HEK293 (cell line): Measurements from ENCODE around the gene PLD5.

ENCODE experiments used
- CTCF ChIA-PET: fragments of 350-600 bp; formaldehyde crosslinking; extraction: SDS; loops from one replicate; lab custom pipeline; 2021; ENCODE audit warnings: antibody characterized with exemption; lab: Yijun Ruan, JAX
- POLR2A ChIA-PET: fragments of 300-600 bp; formaldehyde crosslinking; extraction: SDS; loops from one replicate; lab custom pipeline; 2020; ENCODE audit warnings: antibody characterized with exemption, inconsistent platforms; lab: Yijun Ruan, JAX
- H3K27ac ChIP-seq: fragments of 200-500 bp; sonication (Bioruptor generic); 2 replicates; pipeline ENCODE4 v1.5.1; 2014; ENCODE audit warnings: low read depth, low read length, control low read depth, inconsistent platforms; ENCODE audit errors: extremely low read depth
- H3K36me3 ChIP-seq, 2 experiments: fragments of 200-500 bp in 1 of 2; sonication (Bioruptor generic) in 1 of 2; 1 replicate in 1 of 2; 2 replicates in 1 of 2; pipeline ENCODE4 v1.5.1; 2014 to 2017; ENCODE audit warnings: inconsistent platforms in 2 of 2, low read length in 2 of 2; ENCODE audit not compliant: control insufficient read depth in 2 of 2, insufficient read depth in 1 of 2
- H3K4me1 ChIP-seq: fragments of 200-500 bp; sonication (Bioruptor generic); 2 replicates; pipeline ENCODE4 v1.5.1; 2014; ENCODE audit warnings: mild to moderate bottlenecking, low read length, inconsistent platforms; ENCODE audit not compliant: control insufficient read depth, insufficient read depth
- H3K4me3 ChIP-seq: 2 replicates; pipeline ENCODE4 v1.5.1; 2011; ENCODE audit warnings: low read depth, mild to moderate bottlenecking, control low read depth, low read length, moderate library complexity
- H3K9me3 ChIP-seq: fragments of 200-500 bp; sonication (Bioruptor generic); 2 replicates; pipeline ENCODE4 v1.5.1; 2014; ENCODE audit warnings: low read depth, low read length, inconsistent platforms; ENCODE audit not compliant: control insufficient read depth, insufficient read depth
- HOXA7 ChIP-seq: sonication (generic); formaldehyde crosslinking; IDR thresholded peaks from 2 replicates; pipeline ENCODE4 v1.8.1; 2022; ENCODE audit warnings: missing genetic modification reagents, borderline replicate concordance
- PRDM1 ChIP-seq: fragments of 450-650 bp; formaldehyde crosslinking; IDR thresholded peaks from 2 replicates; pipeline ENCODE4; 2016; ENCODE audit warnings: missing biosample characterization, missing genetic modification characterization
- SP2 ChIP-seq: fragments of 450-650 bp; formaldehyde crosslinking; IDR thresholded peaks from 2 replicates; pipeline ENCODE4 v1.5.1; 2016; ENCODE audit warnings: missing biosample characterization, missing genetic modification characterization
- SP3 ChIP-seq: fragments of 450-650 bp; formaldehyde crosslinking; IDR thresholded peaks from 2 replicates; pipeline ENCODE4 v1.5.1; 2016; ENCODE audit warnings: missing biosample characterization, missing genetic modification characterization
- ZBTB1 ChIP-seq: fragments of 450-650 bp; formaldehyde crosslinking; IDR thresholded peaks from 2 replicates; pipeline ENCODE4 v1.5.1; 2016; ENCODE audit warnings: missing biosample characterization, missing genetic modification characterization
- ZBTB21 ChIP-seq: fragments of 450-650 bp; formaldehyde crosslinking; IDR thresholded peaks from 2 replicates; pipeline ENCODE4 v1.5.1; 2017; ENCODE audit warnings: missing biosample characterization, missing genetic modification characterization
- ZFP69B ChIP-seq: fragments of 450-650 bp; formaldehyde crosslinking; IDR thresholded peaks from 2 replicates; pipeline ENCODE4 v1.5.1; 2016; ENCODE audit warnings: missing biosample characterization, missing genetic modification characterization
- ZIC2 ChIP-seq: fragments of 450-650 bp; formaldehyde crosslinking; IDR thresholded peaks from 2 replicates; pipeline ENCODE4 v1.5.1; 2016; ENCODE audit warnings: missing biosample characterization, missing genetic modification characterization
- ZNF16 ChIP-seq: fragments of 450-650 bp; formaldehyde crosslinking; IDR thresholded peaks from 2 replicates; pipeline ENCODE4 v1.5.1; 2016; ENCODE audit warnings: low read depth, missing biosample characterization, missing genetic modification characterization
- ZNF248 ChIP-seq: fragments of 450-650 bp; formaldehyde crosslinking; IDR thresholded peaks from 2 replicates; pipeline ENCODE4 v1.5.1; 2017; ENCODE audit warnings: missing biosample characterization, missing genetic modification characterization
- ZNF266 ChIP-seq: fragments of 450-650 bp; formaldehyde crosslinking; IDR thresholded peaks from 2 replicates; pipeline ENCODE4 v1.5.1; 2016; ENCODE audit warnings: missing biosample characterization, missing genetic modification characterization, low read depth
- ZNF292 ChIP-seq: fragments of 450-650 bp; formaldehyde crosslinking; IDR thresholded peaks from 2 replicates; pipeline ENCODE4 v1.5.1; 2016; ENCODE audit warnings: low read depth, missing biosample characterization, missing genetic modification characterization, borderline replicate concordance
- ZNF341 ChIP-seq: fragments of 450-650 bp; formaldehyde crosslinking; IDR thresholded peaks from 2 replicates; pipeline ENCODE4; 2016; ENCODE audit warnings: low read depth, missing biosample characterization, missing genetic modification characterization
- ZNF548 ChIP-seq: fragments of 450-650 bp; formaldehyde crosslinking; IDR thresholded peaks from 2 replicates; pipeline ENCODE4 v1.5.1; 2016; ENCODE audit warnings: missing biosample characterization, missing genetic modification characterization
- ZNF558 ChIP-seq: fragments of 450-650 bp; formaldehyde crosslinking; IDR thresholded peaks from 2 replicates; pipeline ENCODE4 v1.5.1; 2016; ENCODE audit warnings: missing biosample characterization, missing genetic modification characterization
- ZNF585B ChIP-seq: fragments of 450-650 bp; formaldehyde crosslinking; IDR thresholded peaks from 2 replicates; pipeline ENCODE4 v1.5.1; 2016; ENCODE audit warnings: missing biosample characterization, missing genetic modification characterization
- ZNF654 ChIP-seq: fragments of 450-650 bp; formaldehyde crosslinking; IDR thresholded peaks from 2 replicates; pipeline ENCODE4 v1.5.1; 2016; ENCODE audit warnings: low read depth, missing biosample characterization, missing genetic modification characterization
- ZNF660 ChIP-seq: fragments of 450-650 bp; IDR thresholded peaks from 2 replicates; pipeline ENCODE4 v1.5.1; 2018; ENCODE audit warnings: missing biosample characterization, mild to moderate bottlenecking, missing genetic modification characterization
- ZNF704 ChIP-seq: fragments of 450-650 bp; formaldehyde crosslinking; IDR thresholded peaks from 2 replicates; pipeline ENCODE4 v1.5.1; 2016; ENCODE audit warnings: missing biosample characterization, missing genetic modification characterization
- ZNF707 ChIP-seq: fragments of 450-650 bp; formaldehyde crosslinking; IDR thresholded peaks from 2 replicates; pipeline ENCODE4 v1.5.1; 2016; ENCODE audit warnings: missing biosample characterization, missing genetic modification characterization
- ZSCAN23 ChIP-seq: fragments of 450-650 bp; formaldehyde crosslinking; IDR thresholded peaks from 2 replicates; pipeline ENCODE4 v1.5.1; 2016; ENCODE audit warnings: missing biosample characterization, missing genetic modification characterization
- TF ChIP-seq, protein P1 (sequence below): fragments of 450-650 bp; formaldehyde crosslinking; IDR thresholded peaks from 2 replicates; pipeline ENCODE4 v1.5.1; 2016; ENCODE audit warnings: missing biosample characterization, missing genetic modification characterization
- TF ChIP-seq, protein P2 (sequence below): fragments of 450-650 bp; formaldehyde crosslinking; IDR thresholded peaks from 2 replicates; pipeline ENCODE4 v1.5.1; 2016; ENCODE audit warnings: missing biosample characterization, missing genetic modification characterization
- TF ChIP-seq, protein P3 (sequence below): fragments of 450-650 bp; formaldehyde crosslinking; IDR thresholded peaks from 2 replicates; pipeline ENCODE4 v1.5.1; 2016; ENCODE audit warnings: missing biosample characterization, missing genetic modification characterization

PLD5 gene

DNA sequence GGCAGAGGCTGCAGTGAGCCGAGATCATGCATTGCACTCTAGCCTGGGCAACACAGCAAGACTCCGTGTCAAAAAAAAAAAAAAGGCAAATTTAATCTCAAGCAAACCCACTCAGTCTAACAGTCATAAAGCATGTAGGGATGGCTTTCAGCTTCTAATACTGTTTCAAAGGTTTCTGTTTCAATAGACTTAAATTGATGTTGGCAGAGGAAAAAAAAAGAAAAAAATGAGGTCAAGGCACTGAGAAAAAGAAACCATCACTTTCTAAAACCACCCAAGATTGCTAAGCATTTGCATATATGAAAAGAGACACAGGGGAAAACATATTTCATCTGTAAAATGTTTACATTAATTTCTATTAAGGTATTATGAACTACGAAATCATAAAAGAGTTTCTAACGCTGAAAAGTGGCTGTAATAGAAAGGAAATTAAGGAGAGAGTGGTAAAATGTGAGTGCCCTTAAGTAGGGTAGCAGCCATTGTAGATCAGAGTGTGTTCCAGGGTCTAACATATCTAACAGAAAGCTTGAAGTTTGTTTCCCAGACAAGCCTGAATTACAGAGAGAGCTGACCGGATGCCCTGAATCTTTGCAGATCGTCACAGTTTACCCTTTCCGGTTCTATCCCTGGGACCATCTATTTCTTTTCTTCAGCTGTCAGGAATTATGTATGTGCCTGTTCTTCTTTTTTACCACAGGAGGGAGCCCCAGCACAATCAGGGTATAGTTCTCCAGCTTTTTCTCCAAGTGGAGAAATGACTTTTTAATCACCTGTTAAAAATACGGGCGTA is 70.0 kb downstream of the PLD5 start:
- Histone ChIP-seq H3K27ac (no peak overlapping the region), H3K4me1 (no peaks in the 10 kb centered on the region), H3K36me3 (no peaks in the 10 kb centered on the region), H3K4me3 (no peak overlapping the region), H3K9me3 (no peaks in the 10 kb centered on the region)
- ChIA-PET POLR2A (no interaction called here), CTCF (interaction anchor here (0.6 to 3.8 kb wide), 30 partner anchors 9 to 1819 kb away, joined by 3 to 20 read pairs (median 4); no protein-coding TSS in a partner anchor)
- TF ChIP-seq PRDM1, result 0 out of 2 replicates have a peak, but pooled peaks have one; percentile 15
- TF ChIP-seq ZBTB1 (tag by site-specific recombination), result no peak
- no peak for TF ChIP-seq ZFP69B (tag by site-specific recombination)
- no peak for TF ChIP-seq ZNF548 (tag by site-specific recombination)
- TF ChIP-seq ZBTB21, result no peak
- TF ChIP-seq, protein P1, sequence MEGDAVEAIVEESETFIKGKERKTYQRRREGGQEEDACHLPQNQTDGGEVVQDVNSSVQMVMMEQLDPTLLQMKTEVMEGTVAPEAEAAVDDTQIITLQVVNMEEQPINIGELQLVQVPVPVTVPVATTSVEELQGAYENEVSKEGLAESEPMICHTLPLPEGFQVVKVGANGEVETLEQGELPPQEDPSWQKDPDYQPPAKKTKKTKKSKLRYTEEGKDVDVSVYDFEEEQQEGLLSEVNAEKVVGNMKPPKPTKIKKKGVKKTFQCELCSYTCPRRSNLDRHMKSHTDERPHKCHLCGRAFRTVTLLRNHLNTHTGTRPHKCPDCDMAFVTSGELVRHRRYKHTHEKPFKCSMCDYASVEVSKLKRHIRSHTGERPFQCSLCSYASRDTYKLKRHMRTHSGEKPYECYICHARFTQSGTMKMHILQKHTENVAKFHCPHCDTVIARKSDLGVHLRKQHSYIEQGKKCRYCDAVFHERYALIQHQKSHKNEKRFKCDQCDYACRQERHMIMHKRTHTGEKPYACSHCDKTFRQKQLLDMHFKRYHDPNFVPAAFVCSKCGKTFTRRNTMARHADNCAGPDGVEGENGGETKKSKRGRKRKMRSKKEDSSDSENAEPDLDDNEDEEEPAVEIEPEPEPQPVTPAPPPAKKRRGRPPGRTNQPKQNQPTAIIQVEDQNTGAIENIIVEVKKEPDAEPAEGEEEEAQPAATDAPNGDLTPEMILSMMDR (tag by site-specific recombination), result peak; percentile 37
- 0 out of 2 replicates have a peak, but pooled peaks have one; percentile 45 for TF ChIP-seq ZNF660 (tag by site-specific recombination)
- TF ChIP-seq ZNF707 (tag by site-specific recombination), result no peak
- TF ChIP-seq ZNF654 (tag by site-specific recombination), result peak; percentile 77

DNA sequence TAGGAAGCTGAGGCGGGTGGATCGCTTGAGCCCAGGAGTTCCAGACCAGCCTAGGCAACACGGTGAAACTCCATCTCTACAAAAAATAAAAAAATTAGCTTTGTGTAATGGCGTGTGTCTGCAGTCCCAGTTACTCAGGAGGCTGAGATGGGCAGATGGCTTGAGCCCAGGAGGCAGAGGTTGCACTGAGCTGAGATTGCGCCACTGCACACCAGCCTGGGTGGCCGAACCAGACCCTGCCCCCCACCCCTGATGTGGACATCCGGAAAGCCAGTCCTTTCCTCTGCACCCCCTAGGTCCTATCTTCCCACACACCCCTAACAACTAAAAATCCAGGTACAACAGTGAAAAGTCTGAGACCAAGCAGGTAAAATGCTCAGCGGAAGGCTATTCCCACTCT is 71.9 kb downstream of the PLD5 start:
- Histone ChIP-seq H3K27ac (no peak overlapping the region), H3K9me3 (no peaks in the 10 kb centered on the region), H3K4me3 (no peak overlapping the region), H3K4me1 (no peaks in the 10 kb centered on the region), H3K36me3 (no peaks in the 10 kb centered on the region)
- ChIA-PET POLR2A (no interaction called here), CTCF (interaction anchor here (0.5 to 1.1 kb wide), 2 partner anchors 16 to 281 kb away, joined by 3 to 6 read pairs; no protein-coding TSS in a partner anchor)
- TF ChIP-seq, protein P2, sequence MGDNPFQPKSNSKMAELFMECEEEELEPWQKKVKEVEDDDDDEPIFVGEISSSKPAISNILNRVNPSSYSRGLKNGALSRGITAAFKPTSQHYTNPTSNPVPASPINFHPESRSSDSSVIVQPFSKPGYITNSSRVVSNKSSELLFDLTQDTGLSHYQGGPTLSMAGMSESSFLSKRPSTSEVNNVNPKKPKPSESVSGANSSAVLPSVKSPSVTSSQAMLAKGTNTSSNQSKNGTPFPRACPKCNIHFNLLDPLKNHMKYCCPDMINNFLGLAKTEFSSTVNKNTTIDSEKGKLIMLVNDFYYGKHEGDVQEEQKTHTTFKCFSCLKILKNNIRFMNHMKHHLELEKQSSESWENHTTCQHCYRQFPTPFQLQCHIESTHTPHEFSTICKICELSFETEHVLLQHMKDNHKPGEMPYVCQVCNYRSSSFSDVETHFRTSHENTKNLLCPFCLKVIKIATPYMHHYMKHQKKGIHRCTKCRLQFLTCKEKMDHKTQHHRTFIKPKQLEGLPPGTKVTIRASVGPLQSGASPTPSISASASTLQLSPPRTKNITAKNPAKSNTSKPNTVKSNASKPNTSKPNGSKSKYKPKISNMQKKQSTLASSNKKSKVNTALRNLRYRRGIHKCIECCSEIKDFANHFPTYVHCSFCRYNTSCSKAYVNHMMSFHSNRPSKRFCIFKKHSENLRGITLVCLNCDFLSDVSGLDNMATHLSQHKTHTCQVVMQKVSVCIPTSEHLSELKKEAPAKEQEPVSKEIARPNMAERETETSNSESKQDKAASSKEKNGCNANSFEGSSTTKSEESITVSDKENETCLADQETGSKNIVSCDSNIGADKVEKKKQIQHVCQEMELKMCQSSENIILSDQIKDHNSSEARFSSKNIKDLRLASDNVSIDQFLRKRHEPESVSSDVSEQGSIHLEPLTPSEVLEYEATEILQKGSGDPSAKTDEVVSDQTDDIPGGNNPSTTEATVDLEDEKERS (tag by site-specific recombination), result no peak

- no peak for TF ChIP-seq ZNF266 (tag by site-specific recombination)
- TF ChIP-seq HOXA7, result no peak
- TF ChIP-seq ZNF248 (tag by site-specific recombination), result no peak
- TF ChIP-seq ZIC2, result no peak
- TF ChIP-seq ZBTB21, result no peak
- TF ChIP-seq ZNF704 (tag by site-specific recombination), result no peak
- no peak for TF ChIP-seq ZSCAN23
- no peak for TF ChIP-seq SP3
- no peak for TF ChIP-seq SP2
- no peak for TF ChIP-seq ZNF585B (tag by site-specific recombination)
- TF ChIP-seq ZNF292 (tag by site-specific recombination), result no peak
- TF ChIP-seq, protein P3, sequence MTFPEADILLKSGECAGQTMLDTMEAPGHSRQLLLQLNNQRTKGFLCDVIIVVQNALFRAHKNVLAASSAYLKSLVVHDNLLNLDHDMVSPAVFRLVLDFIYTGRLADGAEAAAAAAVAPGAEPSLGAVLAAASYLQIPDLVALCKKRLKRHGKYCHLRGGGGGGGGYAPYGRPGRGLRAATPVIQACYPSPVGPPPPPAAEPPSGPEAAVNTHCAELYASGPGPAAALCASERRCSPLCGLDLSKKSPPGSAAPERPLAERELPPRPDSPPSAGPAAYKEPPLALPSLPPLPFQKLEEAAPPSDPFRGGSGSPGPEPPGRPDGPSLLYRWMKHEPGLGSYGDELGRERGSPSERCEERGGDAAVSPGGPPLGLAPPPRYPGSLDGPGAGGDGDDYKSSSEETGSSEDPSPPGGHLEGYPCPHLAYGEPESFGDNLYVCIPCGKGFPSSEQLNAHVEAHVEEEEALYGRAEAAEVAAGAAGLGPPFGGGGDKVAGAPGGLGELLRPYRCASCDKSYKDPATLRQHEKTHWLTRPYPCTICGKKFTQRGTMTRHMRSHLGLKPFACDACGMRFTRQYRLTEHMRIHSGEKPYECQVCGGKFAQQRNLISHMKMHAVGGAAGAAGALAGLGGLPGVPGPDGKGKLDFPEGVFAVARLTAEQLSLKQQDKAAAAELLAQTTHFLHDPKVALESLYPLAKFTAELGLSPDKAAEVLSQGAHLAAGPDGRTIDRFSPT (tag by site-specific recombination), result no peak
- no peak for TF ChIP-seq ZNF16 (tag by site-specific recombination)
- TF ChIP-seq ZNF558 (tag by site-specific recombination), result no peak
- TF ChIP-seq ZNF341 (tag by site-specific recombination), result no peak
- CTCF ChIA-PET, result interaction anchor here (1.0 kb wide), 1 partner anchor 418 kb away, joined by 3 read pairs; no protein-coding TSS in a partner anchor
- Histone ChIP-seq H3K4me1 (no peaks in the 10 kb centered on the region), H3K27ac (no peak overlapping the region), H3K9me3 (no peaks in the 10 kb centered on the region), H3K36me3 (no peaks in the 10 kb centered on the region), H3K4me3 (no peak overlapping the region)
- POLR2A ChIA-PET, result no interaction called here
These were observed 74.8 kb downstream of the PLD5 start for GRCh38 chr1:242449661-242450060.
